BLaER1 treated with 17β-estradiol and CSF1 and Interleukin-3, amounts not matched to agents 10 nM and 100 nM (cell line): Measurements from ENCODE around the gene NOP9.

ENCODE experiments used
- H3K27ac ChIP-seq, 11 experiments: shearing (Covaris generic); formaldehyde crosslinking; 2 replicates each; pipeline ENCODE4 v1.8.1; 2022
- H3K27me3 ChIP-seq, 11 experiments: shearing (Covaris generic); formaldehyde crosslinking; 2 replicates each; pipeline ENCODE4 v1.8.1; 2022
- H3K36me3 ChIP-seq, 11 experiments: shearing (Covaris generic); formaldehyde crosslinking; 2 replicates each; pipeline ENCODE4 v1.8.1; 2022
- H3K4me1 ChIP-seq, 10 experiments: shearing (Covaris generic); formaldehyde crosslinking; 2 replicates each; pipeline ENCODE4 v1.8.1; 2022
- H3K4me2 ChIP-seq, 11 experiments: shearing (Covaris generic); formaldehyde crosslinking; 2 replicates each; pipeline ENCODE4 v1.8.1; 2022
- H3K4me3 ChIP-seq, 10 experiments: shearing (Covaris generic); formaldehyde crosslinking; 2 replicates each; pipeline ENCODE4 v1.8.1; 2022
- H3K9ac ChIP-seq, 11 experiments: shearing (Covaris generic); formaldehyde crosslinking; 2 replicates each; pipeline ENCODE4 v1.8.1; 2022
- H3K9me3 ChIP-seq, 11 experiments: shearing (Covaris generic); formaldehyde crosslinking; replicated peaks in 1 of 11; 2 replicates each; pipeline ENCODE4 v1.8.1; 2022
- H4K20me1 ChIP-seq, 11 experiments: shearing (Covaris generic); formaldehyde crosslinking; 2 replicates each; pipeline ENCODE4 v1.8.1; 2022
- Cebpa-rat ChIP-seq, 11 experiments: shearing (Covaris generic); IDR thresholded peaks; 2 replicates each; pipeline ENCODE4 v1.8.1; 2022

Gene NOP9

DNA sequence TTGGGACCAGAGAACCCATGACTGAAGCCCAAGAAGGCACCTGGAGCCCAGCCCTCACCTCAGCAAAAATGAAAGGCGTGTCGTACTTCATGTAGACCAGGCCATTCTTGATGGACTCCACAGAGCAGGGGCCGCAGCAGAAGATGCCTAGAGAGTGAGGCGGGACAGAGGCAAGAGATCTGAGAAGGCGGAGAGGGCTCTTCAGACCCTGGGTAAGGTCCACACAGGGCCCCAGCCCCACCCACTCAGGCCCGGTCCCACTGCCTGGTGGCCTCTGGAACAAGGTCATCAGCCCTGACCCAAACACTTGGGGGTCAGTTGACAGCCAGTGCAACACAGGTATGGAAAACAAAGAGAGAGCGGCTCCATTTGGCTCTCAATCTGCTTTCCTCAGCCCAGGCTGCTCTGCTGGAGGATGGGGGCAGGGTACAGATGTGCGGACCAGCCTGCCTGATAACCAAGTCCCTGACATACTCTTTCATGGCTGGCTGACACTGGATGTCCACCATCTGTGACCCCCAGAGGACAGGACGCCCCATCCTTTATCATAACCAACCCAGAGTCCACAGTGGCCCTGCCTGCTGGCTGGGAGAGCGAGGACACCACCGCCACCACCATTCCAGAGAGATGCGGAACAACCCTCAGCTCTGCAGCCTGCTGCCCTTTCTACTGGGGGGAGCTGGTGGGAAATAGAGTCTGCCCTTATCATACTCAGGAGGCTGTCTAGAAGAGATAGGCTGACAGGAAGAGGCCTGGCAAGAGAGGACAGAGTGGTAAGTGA, 43.5 kb upstream of the NOP9 start:
- H3K27ac ChIP-seq, result no peak overlapping the region
- H3K9ac ChIP-seq, result 0 out of 22 replicates have a peak overlapping the region, but pooled peaks of 1 of the 11 experiments have one; percentile 8
- H3K4me1 ChIP-seq, result peaks cover 0 to 10% (median 2%) of the 10 kb centered on the region in 10 experiments; a peak in 11 of 20 replicates

DNA sequence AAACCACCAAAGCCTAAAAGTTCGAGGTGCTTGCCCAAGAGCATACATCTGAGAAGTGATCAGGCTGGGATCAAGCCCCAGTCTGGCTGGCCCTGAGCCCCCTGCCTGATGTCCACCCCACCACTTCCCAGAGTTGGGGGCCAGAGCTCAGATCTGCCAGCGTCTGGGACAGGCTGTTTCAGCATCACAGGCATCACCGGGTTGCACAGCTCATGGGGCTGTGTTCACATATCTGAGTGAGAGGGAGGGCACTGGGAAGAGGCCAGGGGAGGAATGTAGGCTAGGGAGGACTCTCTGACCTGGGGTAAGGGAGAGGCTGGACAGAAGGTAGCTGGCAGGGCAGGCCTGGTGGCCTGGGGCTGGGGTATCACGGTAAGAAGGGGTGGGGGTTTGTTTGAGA, 42.7 kb upstream of the NOP9 start:
- TF ChIP-seq Cebpa-rat (IDR thresholded peaks at IDR 0.05), result no peak
- H3K36me3 ChIP-seq, result peaks cover 0 to 80% (median 28%) of the 10 kb centered on the region in 11 experiments; a peak in 13 of 22 replicates
- H3K4me2 ChIP-seq, result no peak overlapping the region
- H3K27ac ChIP-seq, result no peak overlapping the region
- peaks cover 0 to 1% (median 0%) of the 10 kb centered on the region in 10 experiments; a peak in 2 of 20 replicates for H3K4me1 ChIP-seq
- H4K20me1 ChIP-seq, result peaks cover 0 to under 1% (median 0%) of the 10 kb centered on the region in 11 experiments; a peak in 1 of 22 replicates
- no peak overlapping the region for H3K4me3 ChIP-seq
- no peaks in the 10 kb centered on the region for H3K27me3 ChIP-seq
- H3K9me3 ChIP-seq, result no peaks in the 10 kb centered on the region
- 0 out of 22 replicates have a peak overlapping the region, but pooled peaks of 2 of the 11 experiments have one; percentile 8 to 13 for H3K9ac ChIP-seq

More for the DNA sequence above, 43.5 kb upstream of the NOP9 start:
- Histone ChIP-seq H3K4me3 (no peak overlapping the region), H3K9me3 (no peaks in the 10 kb centered on the region), H3K4me2 (no peak overlapping the region), H4K20me1 (no peaks in the 10 kb centered on the region), H3K27me3 (no peaks in the 10 kb centered on the region), H3K36me3 (peaks cover 0 to 72% (median 28%) of the 10 kb centered on the region in 11 experiments; a peak in 13 of 22 replicates)
- no peak for TF ChIP-seq Cebpa-rat (IDR thresholded peaks at IDR 0.05)

DNA sequence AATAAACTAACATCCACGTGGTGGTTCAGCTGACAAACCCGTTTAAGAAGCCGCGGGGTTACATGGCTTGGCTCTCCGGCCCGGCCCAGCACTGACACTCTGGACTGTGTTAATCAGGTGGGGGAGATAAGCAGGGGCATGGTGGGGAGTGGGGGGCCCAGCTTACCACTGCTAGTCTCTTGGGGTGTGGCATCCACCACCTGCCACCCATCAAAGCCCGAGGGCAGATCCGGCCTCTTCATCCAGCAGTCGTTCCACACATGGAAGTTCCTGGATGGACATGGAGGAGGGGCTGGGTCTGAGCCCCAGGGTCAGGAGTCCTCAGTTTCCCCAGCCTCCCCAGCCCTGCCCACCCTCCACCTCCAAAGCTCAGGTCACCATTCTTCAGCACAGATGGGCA, 41.5 kb upstream of the NOP9 start:
- H3K4me2 ChIP-seq, result no peak overlapping the region
- no peaks in the 10 kb centered on the region for H3K9me3 ChIP-seq
- no peak overlapping the region for H3K4me3 ChIP-seq
- H3K36me3 ChIP-seq, result peaks cover 0 to 81% (median 24%) of the 10 kb centered on the region in 11 experiments; a peak in 12 of 22 replicates
- H3K27me3 ChIP-seq, result no peaks in the 10 kb centered on the region
- no peak for TF ChIP-seq Cebpa-rat (IDR thresholded peaks at IDR 0.05)
- no peak overlapping the region for H3K27ac ChIP-seq
- no peak overlapping the region for H3K9ac ChIP-seq
- peaks cover 0 to 13% (median 0%) of the 10 kb centered on the region in 11 experiments; a peak in 1 of 22 replicates for H4K20me1 ChIP-seq
- H3K4me1 ChIP-seq, result no peaks in the 10 kb centered on the region

DNA sequence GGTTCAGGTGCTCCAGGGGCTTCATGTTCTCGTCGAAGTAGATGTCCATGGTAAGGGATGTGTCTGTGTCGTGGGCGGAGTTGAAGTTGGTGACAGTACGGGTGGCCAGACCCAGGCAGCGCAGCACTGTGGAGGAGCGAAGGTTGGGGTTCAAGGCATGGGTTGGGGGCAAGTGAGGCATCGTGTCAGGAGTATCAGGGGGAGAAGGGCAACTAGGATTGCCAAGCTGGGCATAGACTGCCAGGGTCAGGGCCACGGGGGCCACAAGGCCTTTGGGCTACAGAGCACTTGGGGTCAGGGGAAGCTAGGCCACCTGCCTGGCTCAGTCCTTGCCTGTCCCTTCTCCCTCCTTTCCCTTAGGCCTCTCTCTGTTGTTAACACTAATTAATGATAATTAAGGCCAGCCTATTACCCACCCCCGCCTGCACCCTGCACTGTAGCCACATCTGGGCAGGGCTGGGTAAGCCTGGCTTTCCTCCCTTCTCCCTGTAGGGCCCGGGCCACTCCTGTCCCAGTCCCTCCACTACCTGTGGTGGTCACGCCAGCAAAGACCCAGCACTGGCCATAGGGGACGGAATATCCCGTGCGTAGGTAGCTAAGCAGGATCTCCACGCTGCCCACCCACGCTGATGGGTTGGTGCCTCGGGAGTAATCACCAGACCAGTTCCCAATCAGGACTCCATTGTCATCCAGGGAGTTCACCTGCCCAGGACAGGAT, 40.9 kb upstream of the NOP9 start:
- no peak overlapping the region for H3K27ac ChIP-seq
- H3K4me1 ChIP-seq, result no peaks in the 10 kb centered on the region
- H3K9ac ChIP-seq, result no peak overlapping the region; a peak in 1 of 22 replicates
- H3K36me3 ChIP-seq, result peaks cover 0 to 80% (median 18%) of the 10 kb centered on the region in 11 experiments; a peak in 12 of 22 replicates
- no peak overlapping the region for H3K4me3 ChIP-seq
- TF ChIP-seq Cebpa-rat (IDR thresholded peaks at IDR 0.05), result no peak
- H3K4me2 ChIP-seq, result no peak overlapping the region
- H3K9me3 ChIP-seq, result no peaks in the 10 kb centered on the region
- no peaks in the 10 kb centered on the region for H3K27me3 ChIP-seq
- peaks cover 0 to 13% (median 0%) of the 10 kb centered on the region in 11 experiments; a peak in 1 of 22 replicates for H4K20me1 ChIP-seq

DNA sequence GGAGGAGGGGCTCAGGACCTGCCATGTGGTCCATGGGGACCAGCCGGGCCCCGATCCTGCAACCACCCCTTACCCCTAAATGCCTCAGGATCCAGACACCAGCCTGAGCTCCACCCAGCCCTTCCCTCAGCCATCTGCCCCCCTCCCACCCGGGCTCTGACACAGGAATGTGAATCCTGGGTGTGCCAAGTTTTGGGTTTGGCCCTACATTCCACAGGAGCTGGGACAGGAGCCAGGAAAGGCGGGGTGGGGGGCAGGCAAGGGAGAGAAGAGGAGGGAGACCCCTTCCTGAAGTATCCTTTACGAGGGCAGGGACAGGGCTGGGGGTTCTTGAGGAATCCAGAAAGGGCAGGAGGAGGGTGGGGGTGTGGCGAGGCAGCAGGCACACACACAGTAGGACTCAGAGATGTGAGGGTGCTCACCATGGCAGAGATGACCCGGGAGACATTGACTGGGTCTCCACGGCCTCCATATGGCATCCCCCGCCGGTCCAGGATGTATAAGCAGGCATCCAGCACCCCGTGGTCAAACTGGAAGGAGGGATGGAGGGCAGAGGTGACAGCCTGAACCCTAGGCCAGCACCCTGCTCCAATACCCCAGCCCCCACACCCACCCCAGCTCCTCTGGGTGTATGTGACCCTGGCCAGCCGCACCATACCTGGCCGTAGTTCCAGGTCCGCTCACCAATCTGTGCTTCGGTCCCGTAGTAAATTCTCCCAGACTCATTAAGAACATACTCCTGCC, 40.2 kb upstream of the NOP9 start:
- no peak overlapping the region for H3K4me3 ChIP-seq
- no peak overlapping the region for H3K4me2 ChIP-seq
- no peaks in the 10 kb centered on the region for H3K27me3 ChIP-seq
- H3K36me3 ChIP-seq, result peaks cover 0 to 80% (median 11%) of the 10 kb centered on the region in 11 experiments; a peak in 12 of 22 replicates
- H3K9me3 ChIP-seq, result no peaks in the 10 kb centered on the region
- H3K4me1 ChIP-seq, result no peaks in the 10 kb centered on the region
- no peak for TF ChIP-seq Cebpa-rat (IDR thresholded peaks at IDR 0.05)
- no peak overlapping the region for H3K9ac ChIP-seq
- H3K27ac ChIP-seq, result no peak overlapping the region
- H4K20me1 ChIP-seq, result peaks cover 0 to 13% (median 0%) of the 10 kb centered on the region in 11 experiments; a peak in 1 of 22 replicates

DNA sequence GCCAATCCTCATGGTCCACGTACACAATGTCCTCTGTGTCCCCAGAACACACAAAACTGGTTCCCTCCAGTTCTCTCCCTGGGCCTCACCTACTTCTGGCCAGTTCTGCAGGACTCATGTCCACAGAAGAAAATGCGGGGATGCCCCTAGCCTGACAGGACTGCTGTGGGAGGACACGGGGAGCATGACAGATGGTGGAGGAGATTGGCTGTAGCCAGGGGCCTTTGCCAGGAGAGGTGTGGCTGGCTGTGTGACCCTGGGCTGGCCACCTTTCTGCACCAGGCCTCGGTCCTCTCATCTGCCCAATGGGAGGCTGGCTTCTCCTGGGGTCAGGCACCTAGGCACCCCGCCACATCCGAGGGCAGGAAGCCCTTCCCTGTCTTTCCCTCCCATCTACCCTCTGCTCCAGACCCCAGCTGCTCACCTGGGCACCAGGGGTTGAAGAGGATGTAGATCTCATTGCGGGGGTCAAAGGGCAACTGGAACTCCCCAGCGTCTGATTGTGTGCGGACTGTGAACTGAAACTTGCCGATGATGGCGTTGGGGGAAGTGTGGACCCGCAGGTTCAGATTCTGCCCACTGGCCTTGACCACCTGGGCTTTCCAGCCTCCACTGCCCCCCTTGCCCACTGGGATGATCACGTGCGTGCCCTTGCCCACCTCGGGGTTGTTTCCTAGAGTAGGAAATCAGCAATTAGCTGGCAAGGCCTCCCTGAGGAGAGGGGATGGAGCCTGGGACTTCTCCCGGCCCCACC, 39.4 kb upstream of the NOP9 start:
- H3K4me1 ChIP-seq, result no peaks in the 10 kb centered on the region

DNA sequence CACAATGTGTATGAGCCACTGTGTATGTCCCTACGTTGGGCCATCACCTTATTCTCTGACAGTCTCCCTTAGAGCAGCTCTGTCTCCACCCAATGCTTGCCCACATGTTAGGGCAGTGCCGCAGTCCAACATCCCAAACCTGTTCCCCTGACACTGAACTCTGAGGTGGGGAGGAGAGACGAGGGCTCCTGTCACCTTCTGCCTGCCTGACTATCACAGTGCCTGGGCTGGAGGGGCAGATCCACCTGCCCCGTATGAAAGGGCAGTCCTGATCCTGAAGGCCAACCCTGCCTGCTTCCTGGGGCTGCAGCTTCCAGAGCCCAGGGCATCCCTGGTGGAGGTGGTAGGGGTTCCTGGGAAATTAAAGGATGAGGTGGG, 38.9 kb upstream of the NOP9 start:
- Histone ChIP-seq H3K27me3 (no peaks in the 10 kb centered on the region), H3K4me1 (no peaks in the 10 kb centered on the region), H3K9me3 (no peaks in the 10 kb centered on the region), H3K4me2 (no peak overlapping the region), H3K4me3 (no peak overlapping the region), H4K20me1 (peaks cover 0 to 13% (median 0%) of the 10 kb centered on the region in 11 experiments; a peak in 1 of 22 replicates), H3K36me3 (peaks cover 0 to 80% (median 8%) of the 10 kb centered on the region in 11 experiments; a peak in 10 of 22 replicates), H3K9ac (no peak overlapping the region), H3K27ac (no peak overlapping the region)
- TF ChIP-seq Cebpa-rat (IDR thresholded peaks at IDR 0.05), result no peak

More for the DNA sequence above, 39.4 kb upstream of the NOP9 start:
- no peak for TF ChIP-seq Cebpa-rat (IDR thresholded peaks at IDR 0.05)
- H3K36me3 ChIP-seq, result peaks cover 0 to 80% (median 6%) of the 10 kb centered on the region in 11 experiments; a peak in 12 of 22 replicates
- H4K20me1 ChIP-seq, result peaks cover 0 to 13% (median 0%) of the 10 kb centered on the region in 11 experiments; a peak in 1 of 22 replicates
- H3K27ac ChIP-seq, result no peak overlapping the region
- H3K4me2 ChIP-seq, result no peak overlapping the region
- no peak overlapping the region for H3K9ac ChIP-seq
- H3K27me3 ChIP-seq, result no peaks in the 10 kb centered on the region
- no peaks in the 10 kb centered on the region for H3K9me3 ChIP-seq
- H3K4me3 ChIP-seq, result no peak overlapping the region
